GM10266 (cell line): ENCODE measurements around the gene ZNF44.

Experiments
- DNase-seq: peaks from one replicate; pipeline ENCODE4 v3.0.0; 2012; ENCODE audit errors: extremely low spot score
- TF ChIP-seq, protein P1 (sequence below): IDR thresholded peaks from 2 replicates; pipeline ENCODE4 v1.5.1; 2012; ENCODE audit warnings: mild to moderate bottlenecking, low read depth; ENCODE audit not compliant: control insufficient read depth, insufficient read depth; ENCODE audit errors: missing control alignments

The ZNF44 gene

DNA sequence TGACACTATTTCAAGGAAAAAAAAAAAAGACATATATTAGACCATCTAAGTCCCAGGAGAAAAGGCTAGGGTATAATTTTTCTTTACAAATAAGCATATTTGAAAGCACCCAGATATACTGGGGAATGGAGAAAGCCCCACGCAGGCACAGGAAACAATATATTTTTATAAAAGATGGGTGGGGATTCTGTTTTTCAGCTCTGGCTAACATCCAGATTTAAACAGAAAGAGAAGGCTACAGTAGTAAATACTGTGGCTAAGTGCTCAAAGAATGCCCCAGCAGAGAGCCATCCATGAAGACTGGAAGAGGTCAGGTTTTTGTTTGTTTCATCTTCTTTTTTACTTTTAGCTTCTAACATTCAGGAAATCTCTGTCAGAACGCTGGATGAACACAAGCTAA is 16.0 kb downstream of the ZNF44 start:
- DNase-seq, result no peak
- TF ChIP-seq, protein P1, sequence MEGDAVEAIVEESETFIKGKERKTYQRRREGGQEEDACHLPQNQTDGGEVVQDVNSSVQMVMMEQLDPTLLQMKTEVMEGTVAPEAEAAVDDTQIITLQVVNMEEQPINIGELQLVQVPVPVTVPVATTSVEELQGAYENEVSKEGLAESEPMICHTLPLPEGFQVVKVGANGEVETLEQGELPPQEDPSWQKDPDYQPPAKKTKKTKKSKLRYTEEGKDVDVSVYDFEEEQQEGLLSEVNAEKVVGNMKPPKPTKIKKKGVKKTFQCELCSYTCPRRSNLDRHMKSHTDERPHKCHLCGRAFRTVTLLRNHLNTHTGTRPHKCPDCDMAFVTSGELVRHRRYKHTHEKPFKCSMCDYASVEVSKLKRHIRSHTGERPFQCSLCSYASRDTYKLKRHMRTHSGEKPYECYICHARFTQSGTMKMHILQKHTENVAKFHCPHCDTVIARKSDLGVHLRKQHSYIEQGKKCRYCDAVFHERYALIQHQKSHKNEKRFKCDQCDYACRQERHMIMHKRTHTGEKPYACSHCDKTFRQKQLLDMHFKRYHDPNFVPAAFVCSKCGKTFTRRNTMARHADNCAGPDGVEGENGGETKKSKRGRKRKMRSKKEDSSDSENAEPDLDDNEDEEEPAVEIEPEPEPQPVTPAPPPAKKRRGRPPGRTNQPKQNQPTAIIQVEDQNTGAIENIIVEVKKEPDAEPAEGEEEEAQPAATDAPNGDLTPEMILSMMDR, result no peak

DNA sequence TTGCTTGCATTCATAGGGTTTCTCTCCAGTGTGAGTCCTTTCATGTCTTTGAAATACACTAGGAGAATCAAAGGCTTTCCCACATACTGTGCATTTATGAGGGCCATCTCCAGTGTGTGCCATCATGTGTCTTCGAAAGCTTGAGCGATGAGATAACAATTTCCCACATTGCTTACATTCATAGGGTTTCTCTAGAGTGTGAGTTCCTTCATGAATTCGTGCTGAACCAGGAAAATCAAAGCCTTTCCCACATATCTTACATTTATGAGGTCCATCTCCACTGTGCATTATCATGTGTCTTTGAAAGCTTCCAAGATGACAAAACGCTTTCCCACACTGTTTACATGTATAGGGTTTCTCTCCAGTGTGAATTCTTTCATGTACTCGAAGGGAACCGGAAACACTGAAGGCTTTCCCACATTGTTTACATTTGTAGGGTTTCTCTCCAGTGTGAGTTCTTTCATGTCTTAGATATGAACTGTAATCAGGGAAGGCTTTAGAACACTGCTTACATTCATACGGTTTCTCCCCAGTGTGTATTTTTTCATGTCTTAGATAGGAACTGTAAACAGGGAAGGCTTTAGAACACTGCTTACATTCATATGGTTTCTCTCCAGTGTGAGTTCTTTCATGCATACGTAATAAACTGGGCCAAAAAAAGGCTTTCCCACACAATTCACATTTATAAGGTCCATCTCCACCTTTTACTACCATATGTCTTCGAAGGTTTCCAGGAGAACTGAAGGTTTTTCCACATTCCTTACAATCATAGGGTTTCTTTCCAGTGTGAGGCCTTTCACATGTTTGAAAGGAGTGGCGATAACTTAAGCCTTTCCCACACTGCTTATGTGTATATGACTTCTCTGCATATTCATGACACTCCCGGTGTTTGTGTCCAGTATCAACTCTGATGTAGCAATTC is 21.4 kb downstream of the ZNF44 start:
- DNase-seq, result no peak

DNA sequence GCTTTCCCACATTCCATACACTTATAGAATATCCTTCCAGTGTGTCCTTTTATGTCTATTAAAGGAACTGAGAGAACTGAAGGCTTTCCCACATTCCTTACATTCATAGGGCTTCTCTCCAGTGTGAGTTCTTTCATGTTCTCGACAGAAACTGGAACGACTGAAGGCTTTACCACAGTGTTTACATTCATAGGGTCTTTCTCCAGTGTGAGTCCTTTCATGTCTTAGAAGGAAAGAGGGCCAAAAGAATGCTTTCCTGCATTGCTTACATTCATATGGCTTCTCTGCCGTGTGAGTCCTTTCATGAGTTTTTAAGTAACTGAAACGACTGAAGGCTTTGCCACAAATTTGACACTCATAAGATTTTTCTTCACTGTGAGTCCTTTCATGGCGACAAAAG is 22.3 kb downstream of the ZNF44 start:
- TF ChIP-seq, protein P1, result no peak
- no peak for DNase-seq

More for the DNA sequence above, 21.4 kb downstream of the ZNF44 start:
- TF ChIP-seq, protein P1, result no peak

DNA sequence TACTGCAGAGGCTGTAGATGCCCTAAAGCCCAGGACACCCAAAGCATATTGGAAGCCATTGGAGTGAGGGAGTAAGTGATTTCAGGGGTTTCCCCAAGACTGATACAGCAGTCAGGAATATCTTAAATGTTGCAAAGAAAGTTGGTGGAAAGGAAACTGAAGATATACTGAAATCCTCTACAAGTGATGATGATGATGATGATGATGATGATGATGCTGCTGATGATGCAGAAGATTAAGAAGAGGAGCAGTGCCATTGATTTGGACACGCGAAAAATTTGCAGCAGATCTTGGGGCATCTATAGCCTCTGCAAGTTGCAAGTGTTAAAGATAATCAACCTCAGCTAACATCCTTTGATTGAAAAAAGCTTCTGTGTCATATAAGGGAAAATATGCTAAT is 23.8 kb downstream of the ZNF44 start:
- TF ChIP-seq, protein P1, result no peak
- DNase-seq, result no peak

DNA sequence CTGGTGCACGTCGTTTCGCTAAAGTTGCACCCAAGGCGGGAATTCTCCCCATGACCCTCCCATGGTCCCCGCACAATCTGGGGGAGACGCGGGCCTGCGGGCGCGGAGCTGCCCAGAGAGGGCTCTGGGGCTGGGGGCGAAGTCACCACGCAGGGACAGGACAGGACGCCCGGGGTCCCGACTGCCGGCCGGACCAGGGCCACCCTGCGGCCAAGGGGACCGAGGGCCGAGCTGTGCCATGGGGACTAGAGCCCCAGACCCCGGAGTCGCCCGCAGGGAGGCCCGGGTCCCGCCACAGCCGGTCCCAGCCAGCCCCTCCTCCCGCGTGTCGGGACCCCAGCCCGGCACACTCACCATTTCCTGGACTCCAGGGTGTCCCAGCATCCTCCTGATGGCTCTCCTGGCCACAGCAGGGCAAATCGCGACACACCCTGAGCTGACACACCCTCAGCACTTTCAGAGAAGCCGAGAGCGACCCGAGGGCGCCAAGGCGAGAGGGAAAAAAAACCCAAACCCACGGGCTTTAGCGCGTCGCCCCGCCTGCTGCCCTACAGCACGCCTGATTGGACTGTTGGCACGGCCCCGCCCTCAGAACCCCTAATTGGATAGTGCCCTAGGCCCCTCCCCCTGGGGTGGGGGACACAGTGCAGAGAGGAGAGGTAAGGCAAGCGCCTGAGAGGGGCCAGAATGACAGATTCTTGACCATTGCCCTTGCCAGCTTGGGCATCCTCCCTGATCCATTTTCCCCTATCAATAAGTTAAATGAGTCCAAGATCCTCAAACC is 28.6 kb downstream of the ZNF44 start:
- no peak for DNase-seq
- TF ChIP-seq, protein P1, result no peak

DNA sequence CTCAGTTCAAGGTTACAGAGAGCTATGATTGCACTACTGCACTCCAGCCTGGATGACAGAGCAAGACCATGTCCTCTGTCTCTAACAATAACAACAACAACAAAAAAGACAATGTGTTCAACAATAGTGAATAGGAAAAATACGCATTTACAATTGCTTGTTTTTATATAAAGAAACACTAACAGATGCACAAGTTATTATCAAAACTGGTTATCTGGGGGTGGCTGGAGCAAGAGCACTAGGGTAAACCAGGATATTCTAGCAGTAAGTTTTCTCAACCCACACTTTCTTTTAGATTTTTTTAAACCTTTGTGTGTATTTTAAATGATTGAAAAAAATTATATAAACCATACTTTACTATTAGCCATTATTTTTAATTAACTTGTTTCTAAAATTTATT is 33.1 kb downstream of the ZNF44 start:
- TF ChIP-seq, protein P1, result no peak

More for the DNA sequence above, 33.1 kb downstream of the ZNF44 start:
- no peak for DNase-seq
